GM23248 (cell line): ENCODE data around the gene MAD2L1BP. TPM values are rescaled to one million over a fixed set of nuclear protein-coding genes. Genes with fewer than 3 reads are reported as not detected.
A peak's percentile ranks its signal among the peaks of the same experiment; 100 is the strongest.

Source experiments
- DNase-seq: peaks from one replicate; pipeline ENCODE4 v3.0.0-alpha.2; 2015
- H2AFZ ChIP-seq: fragments of 200-600 bp; sonication (generic); 2 replicates; pipeline ENCODE4 v1.6.1; 2016; ENCODE audit warnings: antibody characterized with exemption
- H3F3A ChIP-seq: fragments of 200-600 bp; sonication (generic); 2 replicates; pipeline ENCODE4 v1.6.1; 2016; ENCODE audit warnings: mild to moderate bottlenecking, antibody characterized with exemption, mixed run types; ENCODE audit not compliant: insufficient read depth
- H3K27ac ChIP-seq: fragments of 200-600 bp; sonication (generic); 2 replicates; pipeline ENCODE4 v1.5.1; 2016; ENCODE audit warnings: mild to moderate bottlenecking
- H3K27me3 ChIP-seq: fragments of 200-600 bp; sonication (generic); replicated peaks from 2 replicates; pipeline ENCODE4 v1.6.1; 2016; ENCODE audit warnings: mild to moderate bottlenecking; ENCODE audit not compliant: insufficient read depth
- H3K36me3 ChIP-seq: fragments of 200-600 bp; sonication (generic); 2 replicates; pipeline ENCODE4 v1.6.1; 2016; ENCODE audit warnings: low read depth, mild to moderate bottlenecking
- H3K4me1 ChIP-seq: fragments of 200-600 bp; sonication (generic); 2 replicates; pipeline ENCODE4 v1.6.1; 2016; ENCODE audit warnings: mild to moderate bottlenecking; ENCODE audit not compliant: insufficient read depth
- H3K4me2 ChIP-seq: fragments of 200-600 bp; sonication (generic); one replicate; pipeline ENCODE4 v1.6.1; 2016; ENCODE audit warnings: mild to moderate bottlenecking; ENCODE audit not compliant: unreplicated experiment
- H3K4me3 ChIP-seq: fragments of 200-600 bp; sonication (generic); 2 replicates; pipeline ENCODE4 v1.5.1; 2016; ENCODE audit warnings: mild to moderate bottlenecking
- H3K79me2 ChIP-seq: fragments of 200-600 bp; sonication (generic); 2 replicates; pipeline ENCODE4 v1.6.1; 2016; ENCODE audit warnings: mild to moderate bottlenecking; ENCODE audit not compliant: insufficient read depth
- H3K9ac ChIP-seq: fragments of 200-600 bp; sonication (generic); 2 replicates; pipeline ENCODE4 v1.6.1; 2016; ENCODE audit warnings: mild to moderate bottlenecking
- H3K9me2 ChIP-seq: fragments of 200-600 bp; sonication (generic); 2 replicates; pipeline ENCODE4 v1.6.1; 2016; ENCODE audit warnings: mixed run types, mild to moderate bottlenecking, moderate library complexity; ENCODE audit not compliant: insufficient read depth
- H3K9me3 ChIP-seq: fragments of 200-600 bp; sonication (generic); one replicate; pipeline ENCODE4 v1.6.1; 2017; ENCODE audit warnings: low read depth
- H4K20me1 ChIP-seq: fragments of 200-600 bp; sonication (generic); 2 replicates; pipeline ENCODE4 v1.6.0; 2016; ENCODE audit not compliant: insufficient read depth
- EZH2 ChIP-seq: fragments of 200-600 bp; sonication (generic); IDR thresholded peaks from 2 replicates; pipeline ENCODE4 v1.6.1; 2018; ENCODE audit warnings: antibody characterized with exemption, mild to moderate bottlenecking; ENCODE audit not compliant: insufficient read depth, poor library complexity, severe bottlenecking
- EZH2phosphoT487 ChIP-seq: fragments of 200-600 bp; sonication (generic); IDR thresholded peaks from 2 replicates; pipeline ENCODE4 v1.6.1; 2018; ENCODE audit warnings: antibody characterized with exemption, moderate library complexity, mild to moderate bottlenecking, low read depth; ENCODE audit not compliant: insufficient read depth
- WGBS, 2 experiments: methylation state at CpG; one replicate each; pipeline ENCODE4 v1.1.6; 2015 to 2017; ENCODE audit warnings: low lambda C conversion rate in 2 of 2, low coverage in 1 of 2; ENCODE audit errors: missing lambda C conversion rate in 2 of 2; 5-methylcytosine and 5-hydroxymethylcytosine counted together
- in situ Hi-C: fragments of 300-500 bp; cut with MboI; formaldehyde crosslinking; loops from 2 replicates; pipeline ENCODE4 v1.15.0; 2020
- polyA plus RNA-seq: library from polyadenylated mRNA; unstranded; fragments of >200 nt; fragmentation: Nextera tagmentation; extraction: Ambion mirVana; gene quantifications from 2 replicates; pipeline ENCODE4 v1.2.1, GENCODE V29; 2016
- total RNA-seq: library from RNA; depleted of rRNA; stranded (reverse); fragments of >200 nt; shearing (Covaris generic); gene quantifications from 2 replicates; pipeline ENCODE4 v1.2.3, GENCODE V29; 2014

MAD2L1BP gene
- total and polyA plus RNA-seq, 2 experiments from 2014 or later = 32.9 to 33.9 TPM

- no peak overlapping the region for H3K9ac ChIP-seq
- no peak overlapping the region for H3K4me2 ChIP-seq
- H2AFZ ChIP-seq = no peak overlapping the region
- 0 out of 2 replicates have a peak, but pooled peaks cover under 1% of the 10 kb centered on the region for H4K20me1 ChIP-seq
- H3F3A ChIP-seq = no peaks in the 10 kb centered on the region
- H3K9me2 ChIP-seq = no peaks in the 10 kb centered on the region
- H3K9me3 ChIP-seq = no peaks in the 10 kb centered on the region
- H3K79me2 ChIP-seq = peaks cover 68% of the 10 kb centered on the region
- no peak overlapping the region for H3K4me3 ChIP-seq
- TF ChIP-seq EZH2 = no peak
- 87 to 94% methylated on average over 5 of the region's 5 CpGs for WGBS, 2 experiments
- no peaks in the 10 kb centered on the region for H3K27me3 ChIP-seq
- in situ Hi-C loops = no loop called here
- DNase-seq = no peak
- no peak overlapping the region for H3K27ac ChIP-seq
- H3K4me1 ChIP-seq = no peaks in the 10 kb centered on the region
- H3K36me3 ChIP-seq = peaks cover 19% of the 10 kb centered on the region; the same call in 1 of the 2 replicates
These were observed 45.7 kb downstream of the MAD2L1BP start for GRCh38 chr6:43681303-43681702.

GRCh38 chr6:43682724-43683429 is 47.2 kb downstream of the MAD2L1BP start:
- Histone ChIP-seq H3K4me3 (no peak overlapping the region), H3K79me2 (peaks cover 78% of the 10 kb centered on the region), H3F3A (peaks cover 9% of the 10 kb centered on the region; the same call in 1 of the 2 replicates), H3K9ac (no peak overlapping the region), H3K27ac (no peak overlapping the region), H3K4me1 (peaks cover 5% of the 10 kb centered on the region; the same call in 1 of the 2 replicates), H3K36me3 (peaks cover 6% of the 10 kb centered on the region; the same call in 1 of the 2 replicates), H3K4me2 (no peak overlapping the region), H4K20me1 (0 out of 2 replicates have a peak, but pooled peaks cover 4% of the 10 kb centered on the region), H2AFZ (no peak overlapping the region), H3K9me3 (no peaks in the 10 kb centered on the region), H3K9me2 (no peaks in the 10 kb centered on the region), H3K27me3 (no peaks in the 10 kb centered on the region)
- 42 to 43% methylated on average over 8 of the region's 8 CpGs for WGBS, 2 experiments
- in situ Hi-C loops = no loop called here
- TF ChIP-seq EZH2 (no peak), EZH2phosphoT487 (no peak)
- no peak for DNase-seq

GRCh38 chr6:43683708-43684455 is 48.2 kb downstream of the MAD2L1BP start:
- in situ Hi-C loops = no loop called here
- Histone ChIP-seq H3K4me3 (no peak overlapping the region), H3K27me3 (no peaks in the 10 kb centered on the region), H3K4me1 (peaks cover 5% of the 10 kb centered on the region; the same call in 1 of the 2 replicates), H3F3A (peaks cover 14% of the 10 kb centered on the region; the same call in 1 of the 2 replicates), H3K9me3 (no peaks in the 10 kb centered on the region), H2AFZ (no peak overlapping the region), H3K79me2 (peaks cover 84% of the 10 kb centered on the region), H3K9ac (no peak overlapping the region), H3K27ac (no peak overlapping the region), H3K36me3 (no peaks in the 10 kb centered on the region; the same call in 1 of the 2 replicates), H4K20me1 (0 out of 2 replicates have a peak, but pooled peaks cover 4% of the 10 kb centered on the region), H3K9me2 (no peaks in the 10 kb centered on the region), H3K4me2 (no peak overlapping the region)
- no peak for DNase-seq
- TF ChIP-seq EZH2 (no peak), EZH2phosphoT487 (no peak)
- 74 to 93% methylated on average over 1 of the region's 1 CpG for WGBS, 2 experiments

GRCh38 chr6:43687079-43687436 is 51.4 kb downstream of the MAD2L1BP start:
- H3K4me1 ChIP-seq = peaks cover 5% of the 10 kb centered on the region; the same call in 1 of the 2 replicates
- 22 to 25% methylated on average over 10 of the region's 10 CpGs for WGBS, 2 experiments
- peak overlapping the region; percentile 100 for H3K4me3 ChIP-seq
- peak overlapping the region; percentile 99 for H2AFZ ChIP-seq
- peak overlapping the region; percentile 96 for H3K9ac ChIP-seq
- TF ChIP-seq EZH2 = no peak
- H3K27ac ChIP-seq = peak overlapping the region; percentile 78
- no peaks in the 10 kb centered on the region for H3K9me3 ChIP-seq
- peaks cover 14% of the 10 kb centered on the region; the same call in 1 of the 2 replicates for H3F3A ChIP-seq
- H3K9me2 ChIP-seq = no peaks in the 10 kb centered on the region
- in situ Hi-C loops = no loop called here
- 0 out of 2 replicates have a peak, but pooled peaks cover 4% of the 10 kb centered on the region for H4K20me1 ChIP-seq
- peak overlapping the region; percentile 96 for H3K4me2 ChIP-seq
- no peaks in the 10 kb centered on the region for H3K36me3 ChIP-seq
- no peaks in the 10 kb centered on the region for H3K27me3 ChIP-seq
- peaks cover 63% of the 10 kb centered on the region for H3K79me2 ChIP-seq
- DNase-seq = peak; percentile 36
